Immature natural killer cell (primary cell): ENCODE measurements around the gene CYLD. TPM values are rescaled to one million over a fixed set of nuclear protein-coding genes. Genes with fewer than 3 reads are reported as not detected.
A peak's percentile ranks its signal among the peaks of the same experiment; 100 is the strongest.

ENCODE experiments used
- DNase-seq, 3 donors: peaks; one replicate each; pipeline ENCODE4 v3.0.0; 2022; ENCODE audit warnings: mixed read lengths in 1 of 3
- H3K27ac Mint-ChIP-seq, 6 donors: one replicate each; pipeline ENCODE4 v1.8.0; 2020; ENCODE audit warnings: mixed read lengths in 6 of 6, mild to moderate bottlenecking in 5 of 6, inconsistent platforms in 4 of 6, moderate library complexity in 3 of 6
- H3K27me3 Mint-ChIP-seq, 3 donors: one replicate each; pipeline ENCODE4 v1.8.0; 2020 to 2021; ENCODE audit warnings: low read depth in 3 of 3, mild to moderate bottlenecking in 3 of 3, mixed read lengths in 3 of 3, moderate library complexity in 3 of 3, inconsistent platforms in 1 of 3
- H3K36me3 Mint-ChIP-seq, 3 donors: one replicate each; pipeline ENCODE4 v1.8.0; 2020; ENCODE audit warnings: mixed read lengths in 3 of 3, inconsistent platforms in 2 of 3, mild to moderate bottlenecking in 2 of 3
- H3K4me1 Mint-ChIP-seq, 2 donors: one replicate each; pipeline ENCODE4 v1.8.0; 2020; ENCODE audit warnings: inconsistent platforms in 2 of 2, mild to moderate bottlenecking in 2 of 2, mixed read lengths in 2 of 2, moderate library complexity in 1 of 2
- H3K4me3 Mint-ChIP-seq, 5 donors: one replicate each; pipeline ENCODE4 v1.8.0; 2020; ENCODE audit warnings: mild to moderate bottlenecking in 5 of 5, mixed read lengths in 5 of 5, inconsistent platforms in 3 of 5, moderate library complexity in 3 of 5
- H3K9me3 Mint-ChIP-seq, 6 donors: one replicate each; pipeline ENCODE4 v1.8.0; 2020; ENCODE audit warnings: mild to moderate bottlenecking in 6 of 6, mixed read lengths in 6 of 6, inconsistent platforms in 4 of 6, moderate library complexity in 3 of 6
- polyA plus RNA-seq, 3 donors: library from polyadenylated mRNA; unstranded; fragments of 300-500 nt; fragmentation: Illumina TruSeq; gene quantifications; one replicate each; pipeline ENCODE4 v1.2.3, GENCODE V29; 2021

The CYLD gene
- polyA plus RNA-seq = 100 to 1,000 TPM in 1 of 3 donors, 10 to 100 TPM in 2; 65.7 to 102 (median 66.1) TPM

DNA sequence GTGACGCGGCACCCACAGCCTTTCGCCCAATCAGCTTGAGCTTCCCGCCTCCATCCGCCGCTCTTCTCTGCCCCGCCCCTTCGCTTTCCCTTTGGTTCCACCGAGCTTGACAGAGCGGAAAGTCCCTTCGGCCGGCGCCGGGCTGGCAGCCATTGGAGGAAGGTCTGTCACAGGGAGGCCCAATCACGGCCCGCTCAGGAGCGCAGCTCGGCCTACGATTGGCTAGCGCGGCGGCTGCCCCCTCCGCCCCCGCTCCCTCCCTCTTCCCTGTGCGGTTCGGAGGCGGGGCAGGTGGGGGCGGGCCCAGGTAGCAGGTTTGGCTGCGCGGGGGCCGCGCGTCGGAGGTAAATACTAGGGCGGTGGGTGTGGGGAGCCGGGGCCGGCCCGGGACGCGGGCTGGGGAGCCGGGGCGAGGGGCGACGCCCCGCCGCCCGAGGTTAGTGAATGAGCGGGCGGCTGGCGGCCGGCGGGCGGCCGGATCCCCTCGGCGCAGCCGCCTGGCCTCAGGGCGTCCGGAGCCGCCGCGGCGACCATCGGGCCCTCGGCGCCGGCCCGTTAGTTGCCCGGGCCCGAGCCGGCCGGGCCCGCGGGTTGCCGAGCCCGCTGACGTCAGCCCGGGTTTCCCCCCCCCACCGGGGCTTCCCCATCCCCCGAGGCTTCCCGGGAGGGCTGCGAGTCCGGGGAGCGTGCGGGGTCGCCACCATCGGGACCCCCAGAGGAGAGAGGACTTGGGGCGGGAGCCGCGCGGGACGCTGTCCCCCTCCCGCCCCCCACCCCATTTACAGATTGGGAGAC lies at the start of gene CYLD:
Gene CYLD, plus strand, starts transcription at position 306 of the 795 bp plus-strand sequence. CDS start 7,613 bp downstream, outside the sequence.
- Mint-ChIP-seq H3K36me3 (peaks cover 10 to 16% (median 16%) of the 10 kb centered on the region in 3 donors), H3K4me1 (peaks cover 50 to 61% of the 10 kb centered on the region in 2 donors), H3K27ac (peak within 1 kb of the TSS; percentile 97 to 99 (median 98)), H3K4me3 (peak within 1 kb of the TSS; percentile 93 to 97 (median 95)), H3K27me3 (peaks cover 9 to 13% (median 9%) of the 10 kb centered on the region in 3 donors), H3K9me3 (no peaks in the 10 kb centered on the region)
- DNase-seq = peak; percentile 100

DNA sequence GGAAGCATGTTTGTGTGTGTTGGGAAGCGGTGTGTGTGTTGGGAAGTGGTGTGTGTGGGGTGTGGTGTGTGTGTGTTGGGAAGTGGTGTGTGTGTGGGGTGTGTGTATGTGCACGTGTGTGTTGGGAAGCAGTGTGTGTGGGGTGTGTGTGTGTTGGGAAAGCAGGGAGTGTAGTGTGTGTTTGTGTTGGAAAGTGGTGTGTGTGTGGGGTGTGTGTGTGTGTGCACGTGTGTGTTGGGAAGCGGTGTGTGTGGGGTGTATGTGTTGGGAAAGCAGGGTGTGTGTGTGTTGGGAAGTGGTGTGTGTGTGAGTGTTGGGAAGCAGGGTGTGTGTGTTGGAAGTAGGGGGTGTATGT lies 49.3 kb upstream of the CYLD start:
- H3K27me3 Mint-ChIP-seq = peaks cover 2 to 8% (median 2%) of the 10 kb centered on the region in 3 donors
- no peaks in the 10 kb centered on the region for H3K9me3 Mint-ChIP-seq
- H3K36me3 Mint-ChIP-seq = peaks cover 0 to 3% (median 0%) of the 10 kb centered on the region in 3 donors
- H3K4me1 Mint-ChIP-seq = peaks cover 39 to 45% of the 10 kb centered on the region in 2 donors
- peak overlapping the region in 5 of 6 donors; percentile 34 to 71 (median 56) for H3K27ac Mint-ChIP-seq
- DNase-seq = no peak
- H3K4me3 Mint-ChIP-seq = peak overlapping the region in 4 of 5 donors; percentile 54 to 85 (median 73)

DNA sequence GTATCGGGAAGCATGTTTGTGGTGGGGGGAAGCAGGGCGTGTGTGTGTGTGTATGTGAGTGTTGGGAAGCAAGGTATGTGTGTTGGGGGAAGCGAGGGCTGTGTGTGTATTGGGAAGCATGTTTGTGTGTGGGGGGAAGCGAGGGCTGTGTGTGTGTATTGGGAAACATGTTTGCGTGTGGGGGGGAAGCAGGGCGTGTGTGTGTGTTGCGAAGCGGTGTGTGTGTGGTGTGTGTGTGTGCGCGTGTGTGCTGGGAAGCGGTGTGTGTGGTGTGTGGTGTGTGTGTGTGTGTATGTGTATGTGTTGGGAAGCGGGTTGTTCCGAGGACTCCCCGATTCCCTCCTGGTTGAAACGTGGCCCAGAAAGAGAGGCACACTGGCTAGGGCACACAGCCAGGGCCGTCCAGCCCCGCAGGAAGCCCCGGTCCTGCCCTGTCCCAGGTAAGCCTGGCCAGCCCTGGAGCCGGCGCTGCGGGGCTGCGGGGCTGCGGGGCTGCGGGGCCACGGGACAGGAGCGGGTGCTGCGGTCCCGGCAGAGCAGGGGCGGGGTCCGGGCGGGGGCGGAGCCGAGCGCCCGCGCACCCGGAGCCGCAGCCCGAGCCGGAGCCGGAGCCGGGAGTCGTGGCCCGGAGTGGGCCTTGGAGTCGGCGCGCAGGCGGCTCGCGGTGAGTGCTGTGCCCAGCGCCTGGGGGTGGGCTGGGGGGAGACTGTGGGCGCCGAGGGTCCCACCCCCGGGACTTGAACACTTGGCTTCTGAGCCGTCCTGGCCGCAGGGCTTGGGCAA lies 48.7 kb upstream of the CYLD start, which contains the start of gene NOD2:
Gene NOD2, plus strand, starts transcription at position 608 of the 783 bp plus-strand sequence. CDS start 5,890 bp downstream, outside the sequence.
- Mint-ChIP-seq H3K27me3 (peaks cover 4 to 11% (median 5%) of the 10 kb centered on the region in 3 donors), H3K4me1 (peaks cover 44 to 50% of the 10 kb centered on the region in 2 donors), H3K9me3 (no peaks in the 10 kb centered on the region)

DNA sequence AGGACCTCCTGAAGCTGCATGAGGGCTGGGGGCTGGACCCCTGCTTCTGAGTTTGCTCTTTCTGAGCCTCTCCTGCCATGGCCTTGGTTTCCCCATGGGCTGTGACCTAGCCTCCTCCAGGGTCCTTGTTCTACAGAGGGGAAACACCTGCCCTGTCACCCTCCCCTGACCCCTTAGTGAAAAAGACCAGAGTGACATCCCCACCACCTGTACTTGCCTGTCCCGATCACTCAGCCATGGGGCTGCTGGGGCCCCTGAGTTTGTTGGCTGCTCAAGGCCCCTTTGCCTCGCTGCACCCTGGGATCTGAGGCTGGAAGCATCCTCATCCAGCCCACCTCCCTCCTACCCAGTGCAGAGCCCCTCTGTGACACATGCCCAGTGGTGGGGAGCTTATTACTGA lies 47.7 kb upstream of the CYLD start:
- Mint-ChIP-seq H3K36me3 (peaks cover 0 to 3% (median 0%) of the 10 kb centered on the region in 3 donors), H3K4me3 (peak overlapping the region; percentile 47 to 77 (median 73)), H3K9me3 (no peaks in the 10 kb centered on the region), H3K27me3 (peaks cover 6 to 12% (median 6%) of the 10 kb centered on the region in 3 donors), H3K4me1 (peaks cover 51 to 61% of the 10 kb centered on the region in 2 donors), H3K27ac (peak overlapping the region in 5 of 6 donors; percentile 15 to 98 (median 42))
- no peak for DNase-seq

More for the DNA sequence above, 48.7 kb upstream of the CYLD start, which contains the start of gene NOD2:
- H3K4me3 Mint-ChIP-seq = peak within 1 kb of the TSS; percentile 66 to 85 (median 77)
- H3K36me3 Mint-ChIP-seq = peaks cover 0 to 3% (median 0%) of the 10 kb centered on the region in 3 donors
- peak within 1 kb of the TSS in 5 of 6 donors; percentile 56 to 98 (median 71) for H3K27ac Mint-ChIP-seq
- peak in 1 of 3 donors; percentile 15 for DNase-seq

DNA sequence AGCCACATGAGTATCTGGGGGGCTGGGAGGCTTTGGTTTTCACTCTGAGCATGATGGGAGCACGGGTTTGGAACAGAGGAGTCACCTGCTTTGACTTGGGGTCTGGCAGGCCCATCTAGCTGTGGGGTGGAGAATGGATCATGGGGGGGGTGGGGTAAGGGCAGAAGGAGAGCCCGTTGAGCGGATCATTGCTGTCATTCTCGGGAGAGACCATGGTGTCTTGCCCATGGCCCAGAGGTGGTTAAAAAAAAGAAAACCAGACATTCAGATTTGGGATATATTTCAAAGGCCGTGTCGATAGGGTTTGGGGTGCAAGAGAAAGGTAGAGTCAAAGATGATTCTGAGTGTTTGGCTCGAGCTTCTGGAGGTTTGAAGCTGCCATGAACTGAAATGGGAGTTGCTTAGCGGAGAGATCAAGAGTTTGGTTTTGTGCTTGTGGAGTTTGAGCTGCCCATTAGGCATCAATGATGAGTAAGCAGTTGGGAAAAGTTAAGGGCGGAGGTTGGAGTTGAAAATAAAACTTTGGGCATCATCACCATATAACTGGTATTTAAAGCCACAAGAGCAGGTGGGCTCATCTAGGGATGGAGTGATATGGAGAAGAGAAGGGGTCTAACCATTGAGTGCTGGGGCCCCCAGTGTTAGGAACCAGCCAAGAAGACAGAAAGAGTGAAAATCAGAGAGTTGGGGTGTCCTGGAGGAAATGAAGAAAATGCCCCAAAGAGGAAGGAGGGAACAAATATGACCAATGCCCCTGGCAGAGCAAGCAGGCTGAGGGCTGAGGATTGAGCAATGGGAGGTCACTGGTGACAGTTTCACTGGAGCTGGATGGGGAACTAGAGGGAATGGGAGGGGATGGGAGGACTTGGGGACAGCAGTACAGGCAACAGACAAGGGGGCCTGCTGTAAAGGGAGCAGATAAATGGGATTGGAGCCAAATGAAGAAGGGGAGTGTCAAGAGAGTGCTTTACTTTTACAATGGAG lies 46.6 kb upstream of the CYLD start:
- Mint-ChIP-seq H3K36me3 (peaks cover 0 to 3% (median 0%) of the 10 kb centered on the region in 3 donors), H3K27ac (peak overlapping the region; percentile 95 to 99 (median 98)), H3K4me1 (peaks cover 51 to 68% of the 10 kb centered on the region in 2 donors), H3K9me3 (no peaks in the 10 kb centered on the region), H3K4me3 (peak overlapping the region in 4 of 5 donors; percentile 8 to 41 (median 27)), H3K27me3 (peaks cover 6 to 12% (median 6%) of the 10 kb centered on the region in 3 donors)
- no peak for DNase-seq

DNA sequence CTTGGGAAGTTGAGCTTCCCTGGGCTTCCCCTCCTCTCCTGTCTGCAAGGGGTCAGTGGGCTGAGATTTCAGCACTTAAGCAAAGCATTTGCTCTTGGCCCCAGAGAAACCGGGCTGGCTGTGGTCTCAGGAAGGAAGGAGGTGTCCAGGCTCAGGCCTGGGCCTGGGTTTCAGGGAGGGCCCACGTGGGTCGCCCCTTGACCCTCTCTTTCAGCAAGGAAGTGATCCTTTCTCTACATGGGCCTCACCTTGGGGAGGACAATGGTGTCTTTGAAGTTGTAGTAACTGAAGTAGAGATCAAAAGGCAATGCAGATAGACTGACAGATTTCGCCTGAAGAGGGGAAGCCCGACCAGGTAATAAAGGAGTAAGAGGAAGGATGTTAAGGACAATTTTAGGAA lies 45.8 kb upstream of the CYLD start:
- Mint-ChIP-seq H3K9me3 (no peaks in the 10 kb centered on the region), H3K27me3 (peaks cover 6 to 10% (median 6%) of the 10 kb centered on the region in 3 donors), H3K36me3 (peaks cover 0 to 3% (median 0%) of the 10 kb centered on the region in 3 donors), H3K27ac (peak overlapping the region; percentile 95 to 99 (median 98)), H3K4me3 (peak overlapping the region in 3 of 5 donors; percentile 42 to 64 (median 45)), H3K4me1 (peaks cover 51 to 68% of the 10 kb centered on the region in 2 donors)
- DNase-seq = no peak

DNA sequence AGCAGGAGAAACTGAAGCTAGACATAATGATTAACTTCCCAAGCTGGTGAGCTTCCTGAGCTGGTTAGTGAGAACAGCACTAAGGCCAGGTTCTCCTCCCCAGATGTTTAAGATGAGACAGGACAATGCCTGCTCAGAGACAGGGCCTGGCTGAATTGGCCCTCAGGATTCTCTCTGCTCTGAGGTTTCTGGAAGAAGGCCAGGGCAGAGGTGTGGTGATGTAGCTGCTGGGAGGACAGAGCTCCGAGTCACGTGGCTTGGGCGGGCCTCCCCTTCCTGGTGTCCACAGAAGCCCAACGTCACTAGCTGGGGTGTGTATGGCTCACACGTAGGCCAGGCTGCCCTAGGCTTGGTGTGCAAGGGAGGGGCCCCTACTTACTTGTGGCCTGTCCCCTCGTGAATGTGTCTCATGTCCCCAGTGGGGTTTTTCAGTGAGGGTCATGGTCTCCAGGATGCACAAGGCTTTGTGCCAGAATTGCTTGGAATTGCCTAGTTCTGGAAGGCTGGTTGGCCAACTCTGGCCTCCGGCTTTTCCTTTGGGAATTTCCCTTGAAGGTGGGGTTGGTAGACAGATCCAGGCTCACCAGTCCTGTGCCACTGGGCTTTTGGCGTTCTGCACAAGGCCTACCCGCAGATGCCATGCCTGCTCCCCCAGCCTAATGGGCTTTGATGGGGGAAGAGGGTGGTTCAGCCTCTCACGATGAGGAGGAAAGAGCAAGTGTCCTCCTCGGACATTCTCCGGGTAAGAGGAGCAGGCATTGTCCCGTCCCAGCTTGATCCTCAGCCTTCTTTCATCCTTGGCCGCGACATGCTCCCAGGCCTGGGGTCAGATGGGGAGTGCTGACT lies 45.1 kb upstream of the CYLD start:
- DNase-seq = peak; percentile 70 to 73 (median 72)
- Mint-ChIP-seq H3K9me3 (no peaks in the 10 kb centered on the region), H3K4me3 (peak overlapping the region; percentile 23 to 85 (median 49)), H3K36me3 (peaks cover 0 to 3% (median 0%) of the 10 kb centered on the region in 3 donors), H3K27ac (peak overlapping the region; percentile 95 to 99 (median 98)), H3K27me3 (peaks cover 6 to 10% (median 6%) of the 10 kb centered on the region in 3 donors), H3K4me1 (peaks cover 51 to 72% of the 10 kb centered on the region in 2 donors)

DNA sequence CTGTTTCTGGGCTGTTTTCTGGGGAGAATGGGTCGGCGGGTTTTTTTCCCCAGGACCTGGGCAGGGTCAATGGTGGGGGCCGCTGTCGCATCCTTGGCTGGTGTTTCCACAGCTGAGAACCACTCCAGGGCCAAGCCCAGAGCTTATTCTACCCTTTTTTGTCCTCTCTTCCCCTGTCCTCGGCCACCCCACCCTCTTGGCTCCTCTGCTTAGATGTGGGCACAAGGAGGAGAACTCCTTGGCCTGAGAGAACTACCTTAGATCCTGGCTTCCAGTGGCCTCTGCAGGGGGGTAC lies 44.5 kb upstream of the CYLD start:
- DNase-seq = no peak
- Mint-ChIP-seq H3K36me3 (peaks cover 0 to 3% (median 0%) of the 10 kb centered on the region in 3 donors), H3K4me1 (peaks cover 51 to 72% of the 10 kb centered on the region in 2 donors), H3K27ac (peak overlapping the region; percentile 95 to 99 (median 98)), H3K4me3 (peak overlapping the region; percentile 85 to 97 (median 94)), H3K9me3 (no peaks in the 10 kb centered on the region), H3K27me3 (peaks cover 6 to 10% (median 6%) of the 10 kb centered on the region in 3 donors)

DNA sequence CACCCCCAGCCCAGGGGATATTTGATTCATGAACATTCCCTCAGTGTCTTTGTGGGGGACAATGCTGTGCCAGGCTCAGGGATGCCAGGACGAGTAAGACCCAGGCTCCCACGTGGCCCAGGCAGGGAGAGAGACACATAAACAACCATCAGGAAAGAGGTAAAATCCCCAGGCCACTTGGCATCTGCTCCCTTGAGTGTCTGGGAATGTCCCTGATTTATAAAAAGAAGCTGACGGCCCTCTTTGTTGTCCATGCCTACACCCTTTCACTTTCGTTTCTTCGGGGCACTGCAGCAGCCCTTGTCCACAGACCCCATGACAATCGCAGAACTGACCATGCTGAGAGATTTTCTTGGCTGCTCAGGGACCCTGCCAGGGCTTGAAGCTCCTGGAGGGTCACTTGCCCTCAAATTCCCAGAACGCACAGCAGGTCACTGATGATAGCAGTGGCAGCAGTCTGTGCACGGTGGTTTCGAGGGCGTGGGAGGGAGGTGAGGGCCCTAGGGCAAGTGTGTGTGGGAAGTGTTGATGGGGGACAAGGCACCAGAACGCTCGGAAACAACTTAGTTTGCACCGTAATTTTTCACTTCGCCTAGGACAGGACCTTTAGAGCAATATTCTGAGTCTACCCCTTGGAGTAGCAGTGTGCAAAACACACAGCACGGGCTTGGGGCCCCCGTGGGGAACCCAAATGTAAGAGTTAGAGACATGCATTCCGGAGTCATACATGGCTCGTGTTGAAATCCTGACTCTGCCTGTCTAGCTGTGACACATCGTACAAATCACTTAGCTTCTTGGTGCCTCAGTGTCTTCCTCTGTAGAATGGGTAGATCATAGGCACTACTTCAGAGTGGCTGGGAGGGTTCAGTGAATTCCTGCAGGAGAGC lies 43.8 kb upstream of the CYLD start:
- DNase-seq = peak; percentile 53 to 67 (median 61)
- H3K4me1 Mint-ChIP-seq = peaks cover 51 to 78% of the 10 kb centered on the region in 2 donors
- H3K36me3 Mint-ChIP-seq = peaks cover 0 to 3% (median 0%) of the 10 kb centered on the region in 3 donors
- peak overlapping the region; percentile 85 to 97 (median 94) for H3K4me3 Mint-ChIP-seq
- no peaks in the 10 kb centered on the region for H3K9me3 Mint-ChIP-seq
- H3K27ac Mint-ChIP-seq = peak overlapping the region; percentile 95 to 99 (median 98)
- peaks cover 5 to 8% (median 6%) of the 10 kb centered on the region in 3 donors for H3K27me3 Mint-ChIP-seq

DNA sequence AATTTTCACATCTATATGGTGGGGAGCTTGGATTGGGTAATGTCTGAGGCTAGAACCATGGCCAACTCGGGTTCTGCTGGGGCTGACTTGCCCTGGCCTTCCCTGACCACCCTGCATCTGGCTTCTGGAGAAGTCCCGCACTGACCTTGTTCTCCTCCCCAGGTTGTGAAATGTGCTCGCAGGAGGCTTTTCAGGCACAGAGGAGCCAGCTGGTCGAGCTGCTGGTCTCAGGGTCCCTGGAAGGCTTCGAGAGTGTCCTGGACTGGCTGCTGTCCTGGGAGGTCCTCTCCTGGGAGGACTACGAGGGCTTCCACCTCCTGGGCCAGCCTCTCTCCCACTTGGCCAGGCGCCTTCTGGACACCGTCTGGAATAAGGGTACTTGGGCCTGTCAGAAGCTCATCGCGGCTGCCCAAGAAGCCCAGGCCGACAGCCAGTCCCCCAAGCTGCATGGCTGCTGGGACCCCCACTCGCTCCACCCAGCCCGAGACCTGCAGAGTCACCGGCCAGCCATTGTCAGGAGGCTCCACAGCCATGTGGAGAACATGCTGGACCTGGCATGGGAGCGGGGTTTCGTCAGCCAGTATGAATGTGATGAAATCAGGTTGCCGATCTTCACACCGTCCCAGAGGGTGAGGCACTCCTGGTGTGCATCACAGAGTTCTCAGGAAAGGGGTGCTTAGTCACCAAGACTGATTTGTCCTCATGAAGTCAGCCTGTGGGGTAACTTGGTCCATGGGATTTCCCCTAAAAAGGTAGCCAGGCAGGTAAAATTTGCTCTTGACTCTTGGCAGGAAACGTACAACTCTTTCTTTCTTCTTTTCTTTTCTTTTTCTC lies 42.3 kb upstream of the CYLD start:
- peak overlapping the region in 4 of 5 donors; percentile 17 to 94 (median 33) for H3K4me3 Mint-ChIP-seq

More for the DNA sequence above, 42.3 kb upstream of the CYLD start:
- DNase-seq = no peak
- Mint-ChIP-seq H3K27me3 (peaks cover 4 to 9% (median 5%) of the 10 kb centered on the region in 3 donors), H3K4me1 (peaks cover 42 to 70% of the 10 kb centered on the region in 2 donors), H3K9me3 (peaks cover 0 to 11% (median 9%) of the 10 kb centered on the region in 6 donors), H3K27ac (peak overlapping the region in 5 of 6 donors; percentile 71 to 99 (median 97)), H3K36me3 (peaks cover 0 to 3% (median 0%) of the 10 kb centered on the region in 3 donors)
